Adipocyte (in vitro differentiated cells): ENCODE results near the gene TAPT1.

Experiments
- DNase-seq: peaks from one replicate; pipeline ENCODE4 v3.0.0-alpha.2; 2015; ENCODE audit warnings: low read depth
- H3K27me3 ChIP-seq: replicated peaks from 2 replicates; pipeline ENCODE4 v1.7.0; 2013; ENCODE audit warnings: mild to moderate bottlenecking, low read length, moderate library complexity; ENCODE audit not compliant: control insufficient read depth, insufficient read depth
- H3K36me3 ChIP-seq: 2 replicates; pipeline ENCODE4 v1.7.0; 2013; ENCODE audit warnings: low read length, mild to moderate bottlenecking, moderate library complexity; ENCODE audit not compliant: control insufficient read depth, insufficient read depth, severe bottlenecking
- H3K4me1 ChIP-seq: 2 replicates; pipeline ENCODE4 v1.7.0; 2013; ENCODE audit warnings: mild to moderate bottlenecking, low read length, moderate library complexity; ENCODE audit not compliant: control insufficient read depth, insufficient read depth
- H3K4me3 ChIP-seq: 2 replicates; pipeline ENCODE4 v1.7.0; 2013; ENCODE audit warnings: mild to moderate bottlenecking, low read length, moderate library complexity
- H3K9ac ChIP-seq: 2 replicates; pipeline ENCODE4 v1.7.0; 2013; ENCODE audit warnings: mild to moderate bottlenecking, low read length, moderate library complexity
- H3K9me3 ChIP-seq: 2 replicates; pipeline ENCODE4 v1.7.0; 2013; ENCODE audit warnings: mild to moderate bottlenecking, low read length, moderate library complexity; ENCODE audit not compliant: control insufficient read depth

TAPT1 gene

GRCh38 chr4:16261313-16261878 is 35.1 kb upstream of the TAPT1 start:
- H3K9ac ChIP-seq = no peak overlapping the region
- H3K36me3 ChIP-seq = no peaks in the 10 kb centered on the region
- H3K9me3 ChIP-seq = no peaks in the 10 kb centered on the region
- no peak for DNase-seq
- peaks cover 10% of the 10 kb centered on the region for H3K4me1 ChIP-seq
- no peak overlapping the region for H3K4me3 ChIP-seq
- H3K27me3 ChIP-seq = no peaks in the 10 kb centered on the region

DNA sequence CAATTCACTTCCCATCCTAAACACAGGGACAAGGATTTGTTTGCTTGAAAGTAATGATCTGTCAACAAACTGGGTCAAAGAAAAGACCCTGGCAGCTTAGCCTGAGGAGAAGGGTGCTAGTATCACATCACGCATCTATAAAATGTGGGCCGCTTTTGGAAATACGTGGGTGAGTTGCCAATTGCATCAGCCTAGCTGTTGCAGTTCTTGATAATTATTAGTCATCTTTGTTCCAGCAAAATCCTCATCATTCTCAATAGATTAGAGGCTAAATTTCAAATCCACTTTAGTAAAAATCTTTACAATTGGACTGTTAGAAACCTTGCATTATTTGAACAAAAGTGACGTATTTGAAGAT is 33.6 kb upstream of the TAPT1 start:
- H3K36me3 ChIP-seq = peaks cover 4% of the 10 kb centered on the region
- DNase-seq = no peak
- no peak overlapping the region for H3K9ac ChIP-seq
- H3K27me3 ChIP-seq = no peaks in the 10 kb centered on the region
- no peak overlapping the region for H3K4me3 ChIP-seq
- H3K9me3 ChIP-seq = no peaks in the 10 kb centered on the region
- peaks cover 10% of the 10 kb centered on the region for H3K4me1 ChIP-seq

GRCh38 chr4:16259241-16259888 is 33.1 kb upstream of the TAPT1 start:
- Histone ChIP-seq H3K9ac (no peak overlapping the region), H3K4me1 (peaks cover 10% of the 10 kb centered on the region), H3K4me3 (no peak overlapping the region), H3K36me3 (peaks cover 4% of the 10 kb centered on the region), H3K9me3 (no peaks in the 10 kb centered on the region), H3K27me3 (no peaks in the 10 kb centered on the region)
- no peak for DNase-seq

DNA sequence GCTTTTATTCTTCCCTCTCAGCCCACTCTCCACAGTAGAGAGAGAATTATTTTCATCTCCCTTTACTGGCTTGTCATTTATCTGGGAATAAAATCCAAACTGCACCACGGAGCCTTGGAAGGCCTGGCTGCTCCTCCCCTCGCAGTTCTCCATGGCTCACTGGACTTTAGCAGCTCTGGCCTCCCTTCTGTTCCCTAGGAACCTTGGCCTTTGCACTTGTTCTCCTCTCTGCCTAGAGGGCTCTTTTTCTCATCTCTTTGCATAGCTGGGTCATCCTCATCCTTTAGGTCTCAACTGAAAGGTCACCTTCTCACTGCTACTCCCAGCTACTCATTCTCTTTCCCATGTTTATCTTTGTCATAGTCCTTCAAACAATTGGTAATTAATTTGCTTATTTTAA is 31.3 kb upstream of the TAPT1 start:
- peaks cover 4% of the 10 kb centered on the region for H3K36me3 ChIP-seq
- no peak overlapping the region for H3K4me3 ChIP-seq
- H3K27me3 ChIP-seq = no peaks in the 10 kb centered on the region
- H3K9ac ChIP-seq = no peak overlapping the region
- H3K4me1 ChIP-seq = peaks cover 26% of the 10 kb centered on the region
- DNase-seq = no peak
- no peaks in the 10 kb centered on the region for H3K9me3 ChIP-seq

DNA sequence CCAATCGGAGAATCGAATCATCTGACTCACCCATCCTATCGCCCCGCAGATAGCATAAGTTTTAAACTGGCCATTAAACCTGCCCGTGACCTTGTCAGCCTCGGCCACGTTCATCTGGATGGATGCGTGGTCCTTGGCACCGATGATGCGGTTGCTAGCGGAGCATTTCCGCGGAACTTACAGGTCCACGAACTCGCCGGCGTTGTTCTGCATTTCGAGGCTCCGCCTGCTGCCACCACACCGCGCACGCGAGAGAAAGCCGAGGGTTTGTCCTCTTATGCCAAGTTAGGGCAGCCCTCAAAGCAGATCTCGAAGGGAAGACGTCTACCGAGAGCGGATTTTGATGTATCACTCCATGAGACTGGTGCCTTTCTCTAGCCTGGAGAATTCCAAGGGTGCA is 30.1 kb upstream of the TAPT1 start:
- no peak for DNase-seq
- Histone ChIP-seq H3K4me1 (peaks cover 27% of the 10 kb centered on the region), H3K4me3 (no peak overlapping the region), H3K9ac (no peak overlapping the region), H3K36me3 (peaks cover 4% of the 10 kb centered on the region), H3K9me3 (no peaks in the 10 kb centered on the region), H3K27me3 (no peaks in the 10 kb centered on the region)

DNA sequence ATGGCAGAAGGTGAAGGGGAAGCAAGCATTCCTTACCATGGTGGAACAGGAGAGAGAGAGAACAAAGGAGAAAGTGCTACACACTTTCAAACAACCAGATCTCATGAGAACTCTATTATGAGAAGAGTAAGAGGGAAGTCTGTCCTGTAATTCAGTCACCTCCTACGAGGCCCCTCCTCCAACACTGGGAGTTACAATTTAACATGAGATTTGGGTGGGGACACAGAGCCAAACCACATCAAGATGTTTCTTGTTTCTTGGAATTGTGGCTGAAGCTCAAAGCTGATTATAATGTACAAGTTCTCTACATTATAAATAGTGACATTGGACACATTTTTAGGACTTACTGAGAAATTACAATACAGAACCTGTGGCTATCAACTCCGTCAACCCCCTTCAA is 29.5 kb upstream of the TAPT1 start:
- no peaks in the 10 kb centered on the region for H3K9me3 ChIP-seq
- H3K27me3 ChIP-seq = no peaks in the 10 kb centered on the region
- no peak overlapping the region for H3K9ac ChIP-seq
- peaks cover 4% of the 10 kb centered on the region for H3K36me3 ChIP-seq
- peaks cover 30% of the 10 kb centered on the region for H3K4me1 ChIP-seq
- H3K4me3 ChIP-seq = no peak overlapping the region
- no peak for DNase-seq

- no peak overlapping the region for H3K4me3 ChIP-seq
- no peaks in the 10 kb centered on the region for H3K9me3 ChIP-seq
- peaks cover 35% of the 10 kb centered on the region for H3K4me1 ChIP-seq
- peak overlapping the region; percentile 16 for H3K9ac ChIP-seq
- H3K36me3 ChIP-seq = peaks cover 4% of the 10 kb centered on the region
- H3K27me3 ChIP-seq = no peaks in the 10 kb centered on the region
- peak; percentile 74 for DNase-seq
These were observed 27.1 kb upstream of the TAPT1 start for GRCh38 chr4:16253127-16253960.

- H3K4me1 ChIP-seq = peaks cover 35% of the 10 kb centered on the region
- no peaks in the 10 kb centered on the region for H3K9me3 ChIP-seq
- no peaks in the 10 kb centered on the region for H3K27me3 ChIP-seq
- DNase-seq = no peak
- peaks cover 2% of the 10 kb centered on the region for H3K36me3 ChIP-seq
- peak overlapping the region; percentile 14 for H3K4me3 ChIP-seq
- H3K9ac ChIP-seq = no peak overlapping the region
These were observed 24.5 kb upstream of the TAPT1 start for GRCh38 chr4:16250661-16251365.

DNA sequence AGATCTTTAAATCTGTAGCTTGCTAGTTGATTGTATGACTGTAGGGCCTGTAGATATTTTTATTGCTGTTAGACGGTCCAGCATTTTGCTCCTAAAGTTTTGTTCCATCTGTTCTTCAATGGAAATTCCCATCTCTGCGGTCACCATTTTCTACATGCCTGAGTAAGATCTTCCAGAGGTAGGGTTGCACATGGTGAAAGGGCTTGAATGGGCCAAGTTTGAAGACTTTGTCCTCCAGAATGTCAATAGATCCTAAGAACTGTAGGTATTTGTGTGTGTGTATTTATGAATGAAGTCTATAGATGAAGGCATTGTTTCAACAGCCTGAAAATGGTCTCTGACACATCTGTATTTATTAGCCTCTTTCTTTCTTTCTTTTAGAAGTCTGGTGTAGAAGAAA is 22.3 kb upstream of the TAPT1 start:
- no peak overlapping the region for H3K4me3 ChIP-seq
- no peaks in the 10 kb centered on the region for H3K36me3 ChIP-seq
- no peaks in the 10 kb centered on the region for H3K9me3 ChIP-seq
- H3K9ac ChIP-seq = no peak overlapping the region
- peaks cover 25% of the 10 kb centered on the region for H3K4me1 ChIP-seq
- no peaks in the 10 kb centered on the region for H3K27me3 ChIP-seq
- no peak for DNase-seq

DNA sequence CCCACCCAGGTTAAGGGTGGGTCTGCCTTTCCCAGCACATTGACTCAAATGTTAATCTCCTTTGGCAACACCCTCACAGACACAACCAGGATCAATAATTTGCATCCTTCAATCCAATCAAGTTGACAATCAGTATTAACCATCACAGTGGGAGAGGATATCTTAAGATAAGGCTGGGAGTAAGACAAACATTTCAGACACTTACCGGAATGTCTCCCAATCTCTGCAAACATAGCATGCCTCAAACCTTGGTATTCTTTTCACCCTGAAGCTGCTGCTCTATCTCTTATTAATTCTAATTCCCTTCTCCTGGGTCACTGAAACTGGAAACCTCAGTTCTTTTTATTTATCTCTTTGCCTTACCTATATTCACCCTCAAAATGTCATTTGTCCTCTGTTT is 19.0 kb upstream of the TAPT1 start:
- Histone ChIP-seq H3K9me3 (no peaks in the 10 kb centered on the region), H3K4me3 (no peak overlapping the region), H3K9ac (no peak overlapping the region), H3K4me1 (peaks cover 6% of the 10 kb centered on the region), H3K27me3 (no peaks in the 10 kb centered on the region), H3K36me3 (peaks cover 3% of the 10 kb centered on the region)
- DNase-seq = no peak

- Histone ChIP-seq H3K4me3 (no peak overlapping the region), H3K9me3 (no peaks in the 10 kb centered on the region), H3K4me1 (no peaks in the 10 kb centered on the region), H3K27me3 (no peaks in the 10 kb centered on the region), H3K9ac (no peak overlapping the region), H3K36me3 (peaks cover 3% of the 10 kb centered on the region)
- no peak for DNase-seq
These were observed 17.0 kb upstream of the TAPT1 start for GRCh38 chr4:16243285-16243684.
